Measurements from ENCODE around the gene RFC2.

The RFC2 gene

DNA sequence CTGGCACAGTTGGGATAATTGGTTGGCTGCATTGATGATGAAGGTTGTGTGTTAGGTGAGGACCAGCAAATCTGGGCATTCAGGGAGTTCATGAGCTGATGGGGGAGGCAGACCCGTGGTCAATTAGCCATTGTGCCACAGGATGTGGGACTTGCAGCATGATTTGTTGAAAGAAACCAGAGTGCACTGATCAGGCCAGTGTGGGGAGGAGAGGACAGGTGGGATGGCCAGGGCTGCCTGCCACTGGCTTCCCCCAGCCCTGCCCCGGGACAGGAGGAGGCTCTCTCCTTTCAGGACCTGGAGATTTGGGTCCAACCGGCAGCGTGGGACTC is 39.3 kb upstream of the RFC2 start:
- H3K27ac ChIP-seq: no peak overlapping the region
- TF ChIP-seq, protein P1, sequence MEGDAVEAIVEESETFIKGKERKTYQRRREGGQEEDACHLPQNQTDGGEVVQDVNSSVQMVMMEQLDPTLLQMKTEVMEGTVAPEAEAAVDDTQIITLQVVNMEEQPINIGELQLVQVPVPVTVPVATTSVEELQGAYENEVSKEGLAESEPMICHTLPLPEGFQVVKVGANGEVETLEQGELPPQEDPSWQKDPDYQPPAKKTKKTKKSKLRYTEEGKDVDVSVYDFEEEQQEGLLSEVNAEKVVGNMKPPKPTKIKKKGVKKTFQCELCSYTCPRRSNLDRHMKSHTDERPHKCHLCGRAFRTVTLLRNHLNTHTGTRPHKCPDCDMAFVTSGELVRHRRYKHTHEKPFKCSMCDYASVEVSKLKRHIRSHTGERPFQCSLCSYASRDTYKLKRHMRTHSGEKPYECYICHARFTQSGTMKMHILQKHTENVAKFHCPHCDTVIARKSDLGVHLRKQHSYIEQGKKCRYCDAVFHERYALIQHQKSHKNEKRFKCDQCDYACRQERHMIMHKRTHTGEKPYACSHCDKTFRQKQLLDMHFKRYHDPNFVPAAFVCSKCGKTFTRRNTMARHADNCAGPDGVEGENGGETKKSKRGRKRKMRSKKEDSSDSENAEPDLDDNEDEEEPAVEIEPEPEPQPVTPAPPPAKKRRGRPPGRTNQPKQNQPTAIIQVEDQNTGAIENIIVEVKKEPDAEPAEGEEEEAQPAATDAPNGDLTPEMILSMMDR (conservative IDR thresholded peaks at IDR 0.05): no peak

DNA sequence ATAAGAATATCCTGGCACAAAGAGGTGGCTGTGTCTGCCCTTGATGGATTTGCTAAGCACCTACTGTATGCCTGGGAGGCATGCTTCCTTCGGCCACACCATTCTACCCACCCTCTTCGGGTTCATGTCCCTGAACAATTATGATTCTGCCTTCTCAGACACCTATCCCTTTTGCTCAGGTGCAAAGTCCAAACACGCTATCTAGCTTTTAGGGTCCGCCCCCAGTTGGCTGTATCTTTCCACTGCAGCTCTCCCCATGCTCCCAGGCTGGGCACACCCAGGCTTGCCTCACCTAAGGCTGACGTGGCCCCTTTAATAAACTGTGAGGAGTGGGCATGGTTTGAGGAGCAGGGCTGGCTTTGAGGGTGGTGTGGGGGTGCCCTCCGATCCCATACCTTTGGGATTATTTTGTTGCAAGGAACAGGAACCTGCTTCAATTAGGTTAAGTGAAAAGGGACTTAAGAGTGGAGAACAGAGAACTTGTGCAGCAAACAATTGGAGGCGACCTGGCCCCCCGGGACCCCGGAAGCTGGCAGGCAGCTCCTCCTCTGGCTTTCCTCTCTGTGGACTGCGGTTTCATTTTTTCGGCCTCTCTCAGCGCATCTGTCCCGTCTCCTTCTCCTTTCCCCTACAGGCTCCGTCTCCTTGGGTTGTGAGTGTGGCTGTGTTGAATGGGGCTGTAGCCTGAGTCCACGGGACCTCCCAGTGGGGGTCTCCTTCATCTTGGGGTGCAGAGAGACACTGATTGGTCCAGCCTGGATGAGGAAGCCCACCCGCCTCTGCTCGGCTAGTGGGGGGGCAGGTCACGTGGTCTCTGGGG is 38.8 kb upstream of the RFC2 start:
- TF ChIP-seq, protein P1 (conservative IDR thresholded peaks at IDR 0.05): no peak
- H3K27ac ChIP-seq: no peak overlapping the region

DNA sequence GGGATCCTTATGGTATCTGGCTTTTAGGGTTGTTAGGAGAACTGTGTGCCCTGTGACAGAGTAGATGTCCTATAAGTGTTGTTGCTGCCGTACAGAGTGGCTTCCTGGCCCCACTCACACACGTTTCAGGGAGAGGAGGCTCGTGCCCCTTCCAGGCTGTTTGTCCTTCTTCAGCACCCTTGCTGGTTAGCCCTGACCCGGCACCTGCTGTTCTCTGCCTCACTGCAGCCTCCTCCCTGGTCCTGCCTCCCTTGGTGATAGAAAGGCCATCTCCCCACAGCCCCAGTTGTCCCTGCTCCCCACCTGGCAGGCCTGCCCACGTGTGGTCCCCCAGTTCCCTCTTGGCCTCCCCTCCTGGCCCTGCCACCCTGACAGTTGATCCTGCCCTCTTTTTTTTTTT is 37.3 kb upstream of the RFC2 start:
- no peak overlapping the region for H3K27ac ChIP-seq
- TF ChIP-seq, protein P1 (conservative IDR thresholded peaks at IDR 0.05): no peak

DNA sequence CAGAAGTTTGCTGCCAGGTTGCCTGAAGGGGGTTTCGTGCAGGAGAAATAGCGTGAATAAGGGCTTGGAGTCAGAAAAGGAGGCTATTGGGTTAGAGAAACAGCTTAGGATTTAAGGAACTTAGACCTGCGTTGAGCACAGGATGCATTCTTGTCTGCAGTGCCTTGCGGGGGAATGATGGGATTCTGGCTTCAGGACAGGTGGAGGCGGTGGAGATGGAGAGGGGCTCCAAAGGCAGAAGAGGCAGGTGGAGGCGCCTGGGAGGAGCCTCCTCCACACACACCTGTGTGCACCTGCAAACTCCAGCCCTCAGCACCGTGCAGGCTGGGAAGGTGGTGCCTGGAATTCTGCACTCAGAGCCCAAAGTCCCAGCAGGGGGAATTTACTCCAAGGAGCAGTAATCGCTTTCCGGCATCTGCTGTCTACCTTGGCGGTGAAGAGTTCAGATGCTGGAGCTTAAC is 36.8 kb upstream of the RFC2 start:
- no peak overlapping the region for H3K27ac ChIP-seq
- TF ChIP-seq, protein P1 (conservative IDR thresholded peaks at IDR 0.05): no peak

DNA sequence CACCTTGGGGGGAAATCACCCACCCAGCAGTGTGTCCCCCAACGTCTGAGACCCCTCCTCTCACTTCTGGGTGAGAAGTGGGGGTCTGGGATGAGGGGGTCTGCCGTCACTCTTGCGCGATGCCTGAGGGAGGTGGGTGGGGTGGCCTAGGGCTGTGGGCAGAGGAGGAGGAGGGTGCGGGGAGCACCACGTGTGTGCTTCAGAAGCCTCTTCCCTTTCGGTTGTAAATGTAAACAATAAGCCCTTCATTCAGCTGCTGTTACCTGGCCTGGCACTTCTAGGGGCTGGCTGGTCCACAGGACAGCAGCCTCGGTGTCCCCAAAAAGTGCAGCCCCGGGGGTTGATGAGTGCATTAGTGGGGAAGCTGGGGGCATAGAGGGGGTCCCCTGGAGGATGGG is 36.4 kb upstream of the RFC2 start:
- no peak overlapping the region for H3K27ac ChIP-seq

DNA sequence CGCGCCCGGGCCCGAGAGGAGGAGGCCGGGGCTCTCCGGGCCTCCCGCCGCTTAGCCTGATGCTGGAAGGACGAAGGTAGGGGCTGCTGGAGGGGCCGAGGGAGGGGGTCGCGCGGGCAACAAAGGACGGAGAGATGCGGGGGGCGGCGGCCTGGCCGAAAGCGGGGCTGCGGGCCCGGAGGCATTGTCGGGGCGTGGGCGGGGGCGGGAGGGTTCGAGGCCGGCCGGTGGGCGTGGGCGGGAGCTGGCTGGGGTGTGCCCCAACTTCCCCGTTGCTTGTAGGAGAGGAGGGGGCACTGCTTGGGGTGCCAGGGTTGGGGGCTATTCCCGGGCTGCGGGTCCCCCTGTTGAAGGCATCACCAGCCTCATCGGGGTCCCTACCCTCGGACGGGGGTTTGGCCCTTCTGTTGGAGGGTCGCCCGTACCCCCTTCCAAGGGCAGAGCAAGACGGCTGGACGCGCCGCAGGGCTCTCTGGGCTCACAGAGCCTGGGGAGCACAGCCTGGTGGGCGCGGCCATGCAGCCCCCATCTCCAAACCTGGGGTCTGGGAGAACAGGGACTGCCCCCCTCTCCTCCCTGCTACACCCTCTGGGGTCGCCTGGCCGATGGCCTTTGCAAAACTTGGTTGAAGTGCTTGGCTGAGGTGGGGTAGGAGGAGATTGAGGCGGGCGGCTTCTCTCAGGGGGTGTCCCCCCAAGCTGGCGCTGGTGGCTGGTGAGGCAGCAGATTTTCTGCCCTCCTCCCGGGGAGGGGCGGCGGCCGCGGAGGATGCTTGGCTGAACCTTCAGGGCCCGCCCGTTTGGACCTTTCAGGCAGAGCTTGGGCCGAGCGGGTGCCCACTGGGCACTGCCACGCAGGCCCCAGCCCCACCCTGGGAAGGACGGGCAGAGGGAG is 35.7 kb upstream of the RFC2 start:
- TF ChIP-seq, protein P1 (conservative IDR thresholded peaks at IDR 0.05): no peak
- H3K27ac ChIP-seq: peak overlapping the region; percentile 59; the same call in 1 of the 2 replicates

More for the DNA sequence above, 36.4 kb upstream of the RFC2 start:
- TF ChIP-seq, protein P1 (conservative IDR thresholded peaks at IDR 0.05): no peak

DNA sequence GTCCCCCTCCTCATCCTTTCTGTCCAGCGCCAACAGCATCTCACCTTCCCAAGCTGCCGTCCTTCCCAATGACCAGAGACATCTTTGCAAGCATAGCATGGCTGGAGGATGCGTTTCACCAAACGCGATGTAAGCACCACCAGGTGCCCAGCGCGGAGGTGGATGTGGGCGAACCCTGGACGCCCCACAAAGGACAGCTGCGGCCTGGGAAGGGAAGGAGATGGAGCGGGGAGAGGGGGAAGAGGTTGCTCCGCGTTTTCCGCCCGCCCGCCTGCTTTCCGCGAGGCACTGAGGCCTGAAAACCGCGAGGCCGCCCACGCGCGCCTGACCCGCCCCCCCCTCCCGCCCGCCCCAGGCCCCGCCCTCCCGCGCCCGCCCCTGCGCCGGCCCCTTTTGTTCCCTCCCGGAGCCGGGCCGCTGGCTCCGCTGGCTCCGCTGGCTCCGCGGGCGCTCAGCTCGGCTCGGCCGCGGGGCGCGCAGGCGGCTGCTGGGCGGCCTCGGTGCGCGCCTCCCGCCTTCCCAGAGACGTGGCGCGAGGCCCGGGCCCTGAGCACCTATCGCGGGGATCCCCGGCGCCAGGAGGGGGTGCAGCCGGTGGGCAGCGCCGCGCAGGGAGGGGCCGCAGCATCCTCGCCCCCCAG is 34.9 kb upstream of the RFC2 start, which contains the start of gene CLIP2:
CLIP2 (plus strand) TSS at position 390 of the 641 bp plus-strand sequence. CDS start 28,140 bp downstream, outside the sequence.
- peak within 1 kb of the TSS; percentile 59; the same call in 1 of the 2 replicates for H3K27ac ChIP-seq
- TF ChIP-seq, protein P1 (conservative IDR thresholded peaks at IDR 0.05): no peak
